Measurements from ENCODE around the gene CADPS. TPM values are rescaled to one million over a fixed set of nuclear protein-coding genes. Genes with fewer than 3 reads are reported as not detected.

CADPS gene
- total RNA-seq, 4 donors from 2014 or later: 0.82 to 13.2 TPM; not detected in 2

GRCh38 chr3:62365391-62366125 is 509.7 kb downstream of the CADPS start:
- Histone ChIP-seq H3K9me3 (no peaks in the 10 kb centered on the region), H3K36me3 (no peaks in the 10 kb centered on the region), H3K27me3 (peaks cover 4 to 35% of the 10 kb centered on the region in 2 donors), H3K4me3 (no peak overlapping the region), H3K4me1 (peaks cover 0 to 16% of the 10 kb centered on the region in 2 donors), H3K27ac (no peak overlapping the region)
- intact Hi-C loops (cut with DNase I; ENCODE audit: low total_unique reads): no loop called here
- DNase-seq: no peak
- no peak for TF ChIP-seq POLR2A (IDR thresholded peaks at IDR 0.05)
- TF ChIP-seq, protein P1, sequence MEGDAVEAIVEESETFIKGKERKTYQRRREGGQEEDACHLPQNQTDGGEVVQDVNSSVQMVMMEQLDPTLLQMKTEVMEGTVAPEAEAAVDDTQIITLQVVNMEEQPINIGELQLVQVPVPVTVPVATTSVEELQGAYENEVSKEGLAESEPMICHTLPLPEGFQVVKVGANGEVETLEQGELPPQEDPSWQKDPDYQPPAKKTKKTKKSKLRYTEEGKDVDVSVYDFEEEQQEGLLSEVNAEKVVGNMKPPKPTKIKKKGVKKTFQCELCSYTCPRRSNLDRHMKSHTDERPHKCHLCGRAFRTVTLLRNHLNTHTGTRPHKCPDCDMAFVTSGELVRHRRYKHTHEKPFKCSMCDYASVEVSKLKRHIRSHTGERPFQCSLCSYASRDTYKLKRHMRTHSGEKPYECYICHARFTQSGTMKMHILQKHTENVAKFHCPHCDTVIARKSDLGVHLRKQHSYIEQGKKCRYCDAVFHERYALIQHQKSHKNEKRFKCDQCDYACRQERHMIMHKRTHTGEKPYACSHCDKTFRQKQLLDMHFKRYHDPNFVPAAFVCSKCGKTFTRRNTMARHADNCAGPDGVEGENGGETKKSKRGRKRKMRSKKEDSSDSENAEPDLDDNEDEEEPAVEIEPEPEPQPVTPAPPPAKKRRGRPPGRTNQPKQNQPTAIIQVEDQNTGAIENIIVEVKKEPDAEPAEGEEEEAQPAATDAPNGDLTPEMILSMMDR (IDR thresholded peaks at IDR 0.05): no peak

GRCh38 chr3:62364191-62364590 is 511.0 kb downstream of the CADPS start:
- H3K9me3 ChIP-seq: no peaks in the 10 kb centered on the region
- no peak overlapping the region for H3K27ac ChIP-seq
- peaks cover 0 to 10% of the 10 kb centered on the region in 2 donors for H3K4me1 ChIP-seq
- intact Hi-C loops (cut with DNase I; ENCODE audit: low total_unique reads): no loop called here
- no peak overlapping the region for H3K4me3 ChIP-seq
- DNase-seq: no peak
- peaks cover 4 to 22% of the 10 kb centered on the region in 2 donors for H3K27me3 ChIP-seq
- no peak for TF ChIP-seq POLR2A (IDR thresholded peaks at IDR 0.05)
- H3K36me3 ChIP-seq: no peaks in the 10 kb centered on the region

DNA sequence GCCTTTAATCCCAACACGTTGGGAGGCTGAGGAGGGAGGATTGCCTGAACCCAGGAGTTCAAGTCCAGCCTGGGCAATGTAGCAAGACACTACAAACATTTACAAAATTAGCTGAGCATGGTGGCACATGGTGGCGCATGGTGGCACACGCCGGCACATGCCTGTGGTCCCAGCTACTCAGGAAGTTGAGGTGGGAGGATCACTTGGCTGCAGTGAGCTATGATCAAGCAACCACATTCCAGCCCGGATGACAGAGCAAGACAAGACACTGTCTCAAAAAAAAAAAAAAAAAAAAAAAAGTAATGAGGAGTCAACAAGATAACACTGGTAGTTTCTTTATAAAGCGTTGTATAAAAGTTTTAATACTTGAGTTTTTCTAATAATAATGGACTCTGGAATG is 511.9 kb downstream of the CADPS start:
- Histone ChIP-seq H3K27me3 (peaks cover 0 to 14% of the 10 kb centered on the region in 2 donors), H3K27ac (no peak overlapping the region), H3K4me3 (no peak overlapping the region), H3K9me3 (no peaks in the 10 kb centered on the region), H3K36me3 (no peaks in the 10 kb centered on the region), H3K4me1 (peaks cover 0 to under 1% of the 10 kb centered on the region in 2 donors)
- no peak for DNase-seq
- intact Hi-C loops (cut with DNase I; ENCODE audit: low total_unique reads): no loop called here
- TF ChIP-seq, protein P1 (IDR thresholded peaks at IDR 0.05): no peak
- TF ChIP-seq POLR2A (IDR thresholded peaks at IDR 0.05): no peak

DNA sequence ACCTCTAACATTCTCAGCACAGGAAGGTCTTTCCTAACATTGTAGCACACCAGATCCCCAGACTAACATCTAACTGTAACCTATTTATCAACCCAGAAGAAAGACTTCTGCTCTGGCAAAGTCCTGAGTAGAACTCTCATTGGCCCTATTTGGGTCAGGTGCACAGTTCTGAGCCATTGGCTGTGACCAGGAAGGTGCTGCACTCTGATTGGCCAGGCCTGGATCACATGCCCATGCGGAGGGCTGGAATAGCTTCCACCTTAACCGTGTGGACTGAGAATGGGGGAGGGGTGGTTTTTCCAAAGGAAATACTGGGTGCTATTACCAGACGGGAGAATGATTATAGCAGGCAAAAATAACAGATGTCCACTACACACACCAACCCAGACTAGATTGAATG is 513.4 kb downstream of the CADPS start:
- Histone ChIP-seq H3K9me3 (no peaks in the 10 kb centered on the region), H3K27ac (no peak overlapping the region), H3K27me3 (no peaks in the 10 kb centered on the region), H3K4me3 (no peak overlapping the region), H3K4me1 (no peaks in the 10 kb centered on the region), H3K36me3 (no peaks in the 10 kb centered on the region)
- DNase-seq: no peak
- TF ChIP-seq, protein P1 (IDR thresholded peaks at IDR 0.05): no peak
- TF ChIP-seq POLR2A (IDR thresholded peaks at IDR 0.05): no peak
- intact Hi-C loops (cut with DNase I; ENCODE audit: low total_unique reads): no loop called here

GRCh38 chr3:62361261-62361660 is 514.0 kb downstream of the CADPS start:
- no peak for TF ChIP-seq POLR2A (IDR thresholded peaks at IDR 0.05)
- TF ChIP-seq, protein P1 (IDR thresholded peaks at IDR 0.05): no peak
- DNase-seq: no peak
- no peaks in the 10 kb centered on the region for H3K9me3 ChIP-seq
- intact Hi-C loops (cut with DNase I; ENCODE audit: low total_unique reads): no loop called here
- no peak overlapping the region for H3K4me3 ChIP-seq
- H3K27ac ChIP-seq: no peak overlapping the region
- no peaks in the 10 kb centered on the region for H3K36me3 ChIP-seq
- no peaks in the 10 kb centered on the region for H3K4me1 ChIP-seq
- no peaks in the 10 kb centered on the region for H3K27me3 ChIP-seq
